Umbilical cord (tissue), 2 donors: ENCODE data around the gene HEMK1. TPM values are rescaled to one million over a fixed set of nuclear protein-coding genes. Genes with fewer than 3 reads are reported as not detected.

Experiments
- DNase-seq: peaks from one replicate; pipeline ENCODE4 v3.0.0-alpha.2; 2015; ENCODE audit warnings: low spot score
- total RNA-seq: library from RNA; depleted of rRNA; stranded (reverse); fragments of >200 nt; gene quantifications from one replicate; pipeline ENCODE4 v1.2.3, GENCODE V29; 2014; ENCODE audit warnings: low replicate concordance; ENCODE audit not compliant: insufficient read depth

Gene HEMK1
- total RNA-seq, 1 donor from 2014 or later: 17.8 TPM

GRCh38 chr3:50573566-50574443 lies 4.5 kb downstream of the HEMK1 start:
- no peak for DNase-seq

- DNase-seq: no peak
Observed at GRCh38 chr3:50574444-50574831, 5.1 kb downstream of the HEMK1 start.

- no peak for DNase-seq
Observed at GRCh38 chr3:50575372-50575771, 6.0 kb downstream of the HEMK1 start.

- no peak for DNase-seq
Observed at GRCh38 chr3:50577348-50577747, 8.0 kb downstream of the HEMK1 start.

- no peak for DNase-seq
Observed at GRCh38 chr3:50580683-50581458, 11.5 kb downstream of the HEMK1 start.

GRCh38 chr3:50581459-50581842 lies 12.1 kb downstream of the HEMK1 start:
- DNase-seq: no peak

GRCh38 chr3:50582083-50582482 lies 12.8 kb downstream of the HEMK1 start:
- DNase-seq: no peak

- no peak for DNase-seq
Observed at GRCh38 chr3:50583897-50584296, 14.6 kb downstream of the HEMK1 start.

GRCh38 chr3:50584391-50584790 lies 15.1 kb downstream of the HEMK1 start:
- DNase-seq: no peak

GRCh38 chr3:50585919-50586762 lies 16.8 kb downstream of the HEMK1 start:
- no peak for DNase-seq

- no peak for DNase-seq
Observed at GRCh38 chr3:50586763-50587070, 17.4 kb downstream of the HEMK1 start.

GRCh38 chr3:50587373-50587772 lies 18.1 kb downstream of the HEMK1 start:
- no peak for DNase-seq

- no peak for DNase-seq
Observed at GRCh38 chr3:50587806-50588758, 18.8 kb downstream of the HEMK1 start.

GRCh38 chr3:50588759-50589433 lies 19.6 kb downstream of the HEMK1 start:
- DNase-seq: no peak

GRCh38 chr3:50591196-50591741 lies 21.9 kb downstream of the HEMK1 start:
- no peak for DNase-seq

GRCh38 chr3:50592568-50592967 lies 23.2 kb downstream of the HEMK1 start:
- DNase-seq: no peak

GRCh38 chr3:50594253-50594785 lies 25.0 kb downstream of the HEMK1 start:
- DNase-seq: no peak

GRCh38 chr3:50599115-50599715 lies 29.9 kb downstream of the HEMK1 start:
- no peak for DNase-seq

GRCh38 chr3:50599716-50600118 lies 30.4 kb downstream of the HEMK1 start:
- DNase-seq: no peak
